Bronchial epithelial cell (primary cell): ENCODE results near the gene TSPAN32. TPM values are rescaled to one million over a fixed set of nuclear protein-coding genes. Genes with fewer than 3 reads are reported as not detected.

Experiments used
- DNase-seq: peaks from one replicate; pipeline ENCODE4 v3.0.0-alpha.2; 2010; ENCODE audit warnings: low read depth
- FAIRE-seq: peaks from 2 replicates; lab custom pipeline; 2011; peaks lifted over from hg19 to GRCh38; lab: Jason Lieb, UNC
- H3K27me3 ChIP-seq: 2 replicates; pipeline ENCODE4 v1.5.1; 2011; ENCODE audit warnings: low read length; ENCODE audit not compliant: control insufficient read depth, insufficient read depth
- H3K36me3 ChIP-seq: 2 replicates; pipeline ENCODE4 v1.5.1; 2011; ENCODE audit warnings: low read length; ENCODE audit not compliant: control insufficient read depth, insufficient read depth
- H3K4me3 ChIP-seq: 2 replicates; pipeline ENCODE4 v1.5.1; 2011; ENCODE audit warnings: mild to moderate bottlenecking, low read depth, low read length, control low read depth
- total RNA-seq: library from RNA; depleted of rRNA; stranded (reverse); fragments of >200 nt; gene quantifications from 2 replicates; pipeline ENCODE4 v1.2.1, GENCODE V29; 2014
- TF ChIP-seq, protein P1 (sequence below): IDR thresholded peaks from 2 replicates; pipeline ENCODE4 v1.5.1; 2011; ENCODE audit warnings: mild to moderate bottlenecking, moderate library complexity, low read length, control low read depth, inconsistent platforms; ENCODE audit not compliant: insufficient read depth, severe bottlenecking

TSPAN32 gene
- total RNA-seq, 1 donor from 2014 or later, result not detected

GRCh38 chr11:2325719-2326118 is 23.9 kb downstream of the TSPAN32 start:
- no peaks in the 10 kb centered on the region for H3K27me3 ChIP-seq
- DNase-seq, result peak; percentile 74
- no peak overlapping the region for H3K4me3 ChIP-seq
- TF ChIP-seq, protein P1, sequence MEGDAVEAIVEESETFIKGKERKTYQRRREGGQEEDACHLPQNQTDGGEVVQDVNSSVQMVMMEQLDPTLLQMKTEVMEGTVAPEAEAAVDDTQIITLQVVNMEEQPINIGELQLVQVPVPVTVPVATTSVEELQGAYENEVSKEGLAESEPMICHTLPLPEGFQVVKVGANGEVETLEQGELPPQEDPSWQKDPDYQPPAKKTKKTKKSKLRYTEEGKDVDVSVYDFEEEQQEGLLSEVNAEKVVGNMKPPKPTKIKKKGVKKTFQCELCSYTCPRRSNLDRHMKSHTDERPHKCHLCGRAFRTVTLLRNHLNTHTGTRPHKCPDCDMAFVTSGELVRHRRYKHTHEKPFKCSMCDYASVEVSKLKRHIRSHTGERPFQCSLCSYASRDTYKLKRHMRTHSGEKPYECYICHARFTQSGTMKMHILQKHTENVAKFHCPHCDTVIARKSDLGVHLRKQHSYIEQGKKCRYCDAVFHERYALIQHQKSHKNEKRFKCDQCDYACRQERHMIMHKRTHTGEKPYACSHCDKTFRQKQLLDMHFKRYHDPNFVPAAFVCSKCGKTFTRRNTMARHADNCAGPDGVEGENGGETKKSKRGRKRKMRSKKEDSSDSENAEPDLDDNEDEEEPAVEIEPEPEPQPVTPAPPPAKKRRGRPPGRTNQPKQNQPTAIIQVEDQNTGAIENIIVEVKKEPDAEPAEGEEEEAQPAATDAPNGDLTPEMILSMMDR, result no peak
- H3K36me3 ChIP-seq, result no peaks in the 10 kb centered on the region
- peak; percentile 96 for FAIRE-seq

DNA sequence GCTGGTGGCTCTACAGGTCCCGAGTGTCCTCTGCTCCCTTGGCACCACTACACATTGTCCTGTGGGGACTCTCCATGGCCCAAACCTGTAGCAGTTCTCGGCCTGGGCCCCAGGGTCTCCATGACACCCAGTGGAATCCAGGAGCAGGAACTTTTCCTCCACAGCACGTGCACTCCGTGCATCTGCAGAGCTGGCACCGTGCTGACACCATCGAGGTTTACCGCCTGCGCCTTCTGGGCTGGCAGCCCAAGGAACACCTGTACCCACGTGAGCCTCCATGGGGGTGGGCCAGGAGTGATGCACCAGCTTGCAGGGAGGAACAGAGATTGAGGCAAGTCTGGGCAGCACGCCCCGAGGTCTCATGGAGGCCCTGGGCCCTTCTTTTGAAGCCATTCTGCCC is 25.2 kb downstream of the TSPAN32 start:
- H3K4me3 ChIP-seq, result no peak overlapping the region
- TF ChIP-seq, protein P1, result no peak
- no peaks in the 10 kb centered on the region for H3K36me3 ChIP-seq
- FAIRE-seq (peak; percentile 32), DNase-seq (peak; percentile 38)
- H3K27me3 ChIP-seq, result no peaks in the 10 kb centered on the region

DNA sequence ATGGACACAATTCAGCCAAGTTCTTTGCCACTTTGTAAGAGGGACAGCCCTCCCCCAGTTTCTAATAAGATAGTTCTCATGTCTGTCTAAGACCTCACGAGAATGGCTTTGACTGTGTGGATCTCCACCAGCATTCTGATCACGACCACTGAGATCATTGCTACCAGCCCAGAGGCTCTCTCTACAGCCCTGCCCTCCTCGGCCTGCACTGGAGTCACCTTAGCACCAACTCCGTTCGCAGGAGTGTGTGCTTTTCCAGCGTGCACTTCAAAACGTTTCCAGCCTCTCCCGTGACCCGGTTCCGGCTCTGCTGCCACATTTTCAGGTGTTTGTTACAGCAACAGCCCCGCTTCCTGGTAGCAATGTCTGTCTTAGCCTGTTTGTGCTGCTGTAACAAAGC is 26.2 kb downstream of the TSPAN32 start:
- peak; percentile 81 for FAIRE-seq
- TF ChIP-seq, protein P1, result no peak
- Histone ChIP-seq H3K27me3 (no peaks in the 10 kb centered on the region), H3K36me3 (no peaks in the 10 kb centered on the region), H3K4me3 (no peak overlapping the region)
- DNase-seq, result no peak

DNA sequence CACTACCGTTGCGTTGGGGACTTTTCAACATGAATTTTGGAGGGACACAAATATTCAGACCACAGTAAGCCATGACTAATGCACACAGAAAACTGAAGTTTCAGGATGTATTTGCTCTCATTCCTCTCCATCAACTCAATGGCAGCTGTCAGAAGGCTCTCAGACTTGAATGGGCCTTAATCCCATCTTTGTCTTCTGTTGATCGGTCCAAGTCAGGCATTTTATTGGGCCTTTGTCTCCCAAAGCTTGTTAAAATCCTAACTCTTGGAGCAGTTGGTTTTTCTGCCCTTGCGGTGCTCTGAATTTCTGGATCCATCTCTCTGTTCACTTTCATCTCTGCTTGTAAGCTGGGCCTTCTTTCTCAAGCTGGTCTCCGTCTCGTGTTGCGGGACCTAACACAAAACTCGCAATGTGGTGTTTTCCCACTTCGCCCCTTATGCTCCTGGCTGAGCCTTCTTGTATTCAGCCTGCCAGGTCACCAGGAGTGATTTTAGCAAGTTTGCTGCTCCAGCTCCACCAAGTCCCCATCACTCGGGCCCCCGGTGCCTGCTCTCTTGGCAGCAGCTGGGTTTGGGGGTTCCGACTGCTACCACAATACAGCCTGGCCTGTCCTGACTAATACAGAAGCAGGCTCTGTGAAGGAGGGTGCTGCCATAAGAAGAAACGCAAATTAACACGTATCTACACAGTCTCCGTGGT is 27.0 kb downstream of the TSPAN32 start:
- Histone ChIP-seq H3K27me3 (no peaks in the 10 kb centered on the region), H3K4me3 (no peak overlapping the region), H3K36me3 (no peaks in the 10 kb centered on the region)
- TF ChIP-seq, protein P1, result no peak
- no peak for FAIRE-seq
- no peak for DNase-seq

- no peak for FAIRE-seq
- DNase-seq, result no peak
- H3K36me3 ChIP-seq, result no peaks in the 10 kb centered on the region
- H3K4me3 ChIP-seq, result no peak overlapping the region
- no peaks in the 10 kb centered on the region for H3K27me3 ChIP-seq
- TF ChIP-seq, protein P1, result no peak
Measured at GRCh38 chr11:2329551-2329950, 27.7 kb downstream of the TSPAN32 start.

- FAIRE-seq (no peak), DNase-seq (no peak)
- H3K4me3 ChIP-seq, result no peak overlapping the region
- TF ChIP-seq, protein P1, result no peak
- no peaks in the 10 kb centered on the region for H3K36me3 ChIP-seq
- no peaks in the 10 kb centered on the region for H3K27me3 ChIP-seq
Measured at GRCh38 chr11:2330696-2331095, 28.9 kb downstream of the TSPAN32 start.
